HG02840 (cell line): ENCODE data around the gene CNOT3.

ENCODE experiments used
- ATAC-seq: cut with Tn5 transposase; IDR thresholded peaks from one replicate; pipeline ENCODE4 v1.9.1; 2021; ENCODE audit warnings: mild to moderate bottlenecking, moderate library complexity, moderate number of reproducible peaks; ENCODE audit not compliant: unreplicated experiment, low FRiP score

The CNOT3 gene

GRCh38 chr19:54145541-54146158, 8.1 kb downstream of the CNOT3 start:
- ATAC-seq = no peak

GRCh38 chr19:54147676-54148075, 10.1 kb downstream of the CNOT3 start:
- ATAC-seq = no peak

- no peak for ATAC-seq
Observed at GRCh38 chr19:54148158-54148557, 10.6 kb downstream of the CNOT3 start.

GRCh38 chr19:54149021-54149812, 11.7 kb downstream of the CNOT3 start:
- no peak for ATAC-seq

- ATAC-seq = no peak
Observed at GRCh38 chr19:54151362-54152035, 13.9 kb downstream of the CNOT3 start.

GRCh38 chr19:54152267-54152666, 14.7 kb downstream of the CNOT3 start:
- ATAC-seq = no peak

GRCh38 chr19:54152878-54153524, 15.4 kb downstream of the CNOT3 start:
- no peak for ATAC-seq

GRCh38 chr19:54153731-54154326, 16.3 kb downstream of the CNOT3 start:
- no peak for ATAC-seq

GRCh38 chr19:54154603-54155345, 17.2 kb downstream of the CNOT3 start:
- no peak for ATAC-seq

GRCh38 chr19:54155694-54156093, 18.1 kb downstream of the CNOT3 start:
- ATAC-seq = no peak

GRCh38 chr19:54156490-54156889, 18.9 kb downstream of the CNOT3 start:
- no peak for ATAC-seq

- ATAC-seq = no peak
Observed at GRCh38 chr19:54156953-54157352, 19.4 kb downstream of the CNOT3 start.

- ATAC-seq = no peak
Observed at GRCh38 chr19:54158812-54159351, 21.3 kb downstream of the CNOT3 start.

GRCh38 chr19:54159352-54160181, 22.0 kb downstream of the CNOT3 start, which contains the start of gene LENG1:
Gene LENG1, minus strand, starts transcription at chr19:54159721. Its CDS starts 26 bp downstream, at chr19:54159695.
- ATAC-seq = peak; percentile 94

- ATAC-seq = no peak
Observed at GRCh38 chr19:54160182-54160811, 22.7 kb downstream of the CNOT3 start.

- no peak for ATAC-seq
Observed at GRCh38 chr19:54160854-54161253, 23.3 kb downstream of the CNOT3 start.

- no peak for ATAC-seq
Observed at GRCh38 chr19:54162241-54162805, 24.8 kb downstream of the CNOT3 start.

- ATAC-seq = no peak
Observed at GRCh38 chr19:54162884-54163283, 25.3 kb downstream of the CNOT3 start.
